Body of pancreas (tissue), 4 donors: ENCODE results near the gene POLA1.

Source experiments
- CTCF ChIP-seq, 7 experiments: fragments of 450-650 bp in 4 of 7; fragments of 200-600 bp in 3 of 7; sonication (generic) in 3 of 7; IDR thresholded peaks; one replicate each; pipeline ENCODE4 v1.5.1; 2016 to 2019; ENCODE audit warnings: antibody characterized with exemption in 7 of 7
- POLR2A ChIP-seq, 3 donors: fragments of 450-650 bp; IDR thresholded peaks; one replicate each; pipeline ENCODE4 v1.6.1; 2016; ENCODE audit warnings: antibody characterized with exemption in 3 of 3, mild to moderate bottlenecking in 2 of 3

GRCh38 chrX:25014366-25014838, 320.7 kb downstream of the POLA1 start:
- TF ChIP-seq POLR2A (IDR thresholded peaks at IDR 0.05) (no peak), CTCF (IDR thresholded peaks at IDR 0.05) (no peak)
